ENCODE measurements around the gene AFP. TPM values are rescaled to one million over a fixed set of nuclear protein-coding genes. Genes with fewer than 3 reads are reported as not detected.

The AFP gene
- total and polyA plus RNA-seq, 2 of the 13 experiments (the other 11 are each of a cell fraction or from before 2014, with no cell fraction given) = 9,434 to 13,105 TPM

DNA sequence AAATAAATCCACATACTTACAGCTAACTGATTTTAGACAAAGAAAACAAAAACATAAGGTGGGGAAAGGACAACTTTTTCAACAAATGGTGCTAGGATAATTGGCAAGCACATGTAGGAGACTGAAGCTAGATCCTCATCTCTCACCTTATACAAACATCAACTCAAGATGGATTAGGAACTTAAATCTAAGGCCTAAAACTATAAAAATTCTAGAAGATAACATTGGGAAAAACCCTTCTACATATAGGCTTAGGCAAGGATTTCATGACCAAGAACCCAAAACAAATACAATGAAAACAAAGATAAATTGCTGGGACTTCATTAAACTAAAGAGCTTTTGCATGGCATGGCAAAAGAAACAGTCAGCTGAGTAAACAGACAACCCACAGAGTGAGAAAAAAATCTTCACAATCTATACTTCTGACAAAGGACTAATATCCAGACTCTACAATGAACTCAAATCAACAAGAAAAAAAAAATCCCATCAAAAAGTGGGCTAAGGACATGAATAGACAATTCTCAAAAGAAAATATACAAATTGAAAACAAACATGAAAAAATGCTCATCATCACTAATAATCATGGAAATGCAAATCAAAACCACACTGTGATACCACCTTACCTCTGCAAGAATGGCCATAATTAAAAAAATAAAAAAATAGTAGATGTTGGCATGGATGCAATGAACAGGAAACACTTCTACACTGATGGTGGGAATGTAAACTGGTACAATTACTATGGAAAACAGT, 14.1 kb upstream of the AFP start (continued):
- TF ChIP-seq ZNF816 (CRISPR knock-in tag; IDR thresholded peaks at IDR 0.05; ENCODE audit: borderline replicate concordance) (peak; percentile 32; the same call in 1 of the 2 replicates), MLX (CRISPR knock-in tag; IDR thresholded peaks at IDR 0.05) (no peak), IRX3 (CRISPR knock-in tag; IDR thresholded peaks at IDR 0.05; ENCODE audit: borderline replicate concordance, low read depth) (peak; percentile 65; the same call in 1 of the 2 replicates), KLF16 (CRISPR knock-in tag; IDR thresholded peaks at IDR 0.05) (peak in 1 of 2 experiments; percentile 10; a peak in 1 of 4 replicates), WIZ (CRISPR knock-in tag; IDR thresholded peaks at IDR 0.05) (no peak), ZMYM3 (CRISPR knock-in tag; IDR thresholded peaks at IDR 0.05) (no peak), REPIN1 (CRISPR knock-in tag; IDR thresholded peaks at IDR 0.05; ENCODE audit: borderline replicate concordance, low read depth) (peak; percentile 59; the same call in 1 of the 2 replicates), ZNF160 (CRISPR knock-in tag; IDR thresholded peaks at IDR 0.05) (peak; percentile 81; the same call in 1 of the 2 replicates), CREM (IDR thresholded peaks at IDR 0.05) (0 out of 2 replicates have a peak, but pooled peaks have one; percentile 20), CREM (CRISPR knock-in tag; IDR thresholded peaks at IDR 0.05) (no peak), HNF1A (IDR thresholded peaks at IDR 0.05; ENCODE audit: low read depth) (0 out of 2 replicates have a peak, but pooled peaks have one; percentile 24), HNF1A (CRISPR knock-in tag; IDR thresholded peaks at IDR 0.05; ENCODE audit: borderline replicate concordance) (peak; percentile 17; the same call in 1 of the 2 replicates), CBFB (CRISPR knock-in tag; IDR thresholded peaks at IDR 0.05) (peak; percentile 3; the same call in 1 of the 2 replicates), ZMAT3 (CRISPR knock-in tag; conservative IDR thresholded peaks at IDR 0.05) (no peak)
- TF ChIP-seq, protein P1, sequence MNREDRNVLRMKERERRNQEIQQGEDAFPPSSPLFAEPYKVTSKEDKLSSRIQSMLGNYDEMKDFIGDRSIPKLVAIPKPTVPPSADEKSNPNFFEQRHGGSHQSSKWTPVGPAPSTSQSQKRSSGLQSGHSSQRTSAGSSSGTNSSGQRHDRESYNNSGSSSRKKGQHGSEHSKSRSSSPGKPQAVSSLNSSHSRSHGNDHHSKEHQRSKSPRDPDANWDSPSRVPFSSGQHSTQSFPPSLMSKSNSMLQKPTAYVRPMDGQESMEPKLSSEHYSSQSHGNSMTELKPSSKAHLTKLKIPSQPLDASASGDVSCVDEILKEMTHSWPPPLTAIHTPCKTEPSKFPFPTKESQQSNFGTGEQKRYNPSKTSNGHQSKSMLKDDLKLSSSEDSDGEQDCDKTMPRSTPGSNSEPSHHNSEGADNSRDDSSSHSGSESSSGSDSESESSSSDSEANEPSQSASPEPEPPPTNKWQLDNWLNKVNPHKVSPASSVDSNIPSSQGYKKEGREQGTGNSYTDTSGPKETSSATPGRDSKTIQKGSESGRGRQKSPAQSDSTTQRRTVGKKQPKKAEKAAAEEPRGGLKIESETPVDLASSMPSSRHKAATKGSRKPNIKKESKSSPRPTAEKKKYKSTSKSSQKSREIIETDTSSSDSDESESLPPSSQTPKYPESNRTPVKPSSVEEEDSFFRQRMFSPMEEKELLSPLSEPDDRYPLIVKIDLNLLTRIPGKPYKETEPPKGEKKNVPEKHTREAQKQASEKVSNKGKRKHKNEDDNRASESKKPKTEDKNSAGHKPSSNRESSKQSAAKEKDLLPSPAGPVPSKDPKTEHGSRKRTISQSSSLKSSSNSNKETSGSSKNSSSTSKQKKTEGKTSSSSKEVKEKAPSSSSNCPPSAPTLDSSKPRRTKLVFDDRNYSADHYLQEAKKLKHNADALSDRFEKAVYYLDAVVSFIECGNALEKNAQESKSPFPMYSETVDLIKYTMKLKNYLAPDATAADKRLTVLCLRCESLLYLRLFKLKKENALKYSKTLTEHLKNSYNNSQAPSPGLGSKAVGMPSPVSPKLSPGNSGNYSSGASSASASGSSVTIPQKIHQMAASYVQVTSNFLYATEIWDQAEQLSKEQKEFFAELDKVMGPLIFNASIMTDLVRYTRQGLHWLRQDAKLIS (CRISPR knock-in tag; IDR thresholded peaks at IDR 0.05) = peak; percentile 84
- TF ChIP-seq, protein P2, sequence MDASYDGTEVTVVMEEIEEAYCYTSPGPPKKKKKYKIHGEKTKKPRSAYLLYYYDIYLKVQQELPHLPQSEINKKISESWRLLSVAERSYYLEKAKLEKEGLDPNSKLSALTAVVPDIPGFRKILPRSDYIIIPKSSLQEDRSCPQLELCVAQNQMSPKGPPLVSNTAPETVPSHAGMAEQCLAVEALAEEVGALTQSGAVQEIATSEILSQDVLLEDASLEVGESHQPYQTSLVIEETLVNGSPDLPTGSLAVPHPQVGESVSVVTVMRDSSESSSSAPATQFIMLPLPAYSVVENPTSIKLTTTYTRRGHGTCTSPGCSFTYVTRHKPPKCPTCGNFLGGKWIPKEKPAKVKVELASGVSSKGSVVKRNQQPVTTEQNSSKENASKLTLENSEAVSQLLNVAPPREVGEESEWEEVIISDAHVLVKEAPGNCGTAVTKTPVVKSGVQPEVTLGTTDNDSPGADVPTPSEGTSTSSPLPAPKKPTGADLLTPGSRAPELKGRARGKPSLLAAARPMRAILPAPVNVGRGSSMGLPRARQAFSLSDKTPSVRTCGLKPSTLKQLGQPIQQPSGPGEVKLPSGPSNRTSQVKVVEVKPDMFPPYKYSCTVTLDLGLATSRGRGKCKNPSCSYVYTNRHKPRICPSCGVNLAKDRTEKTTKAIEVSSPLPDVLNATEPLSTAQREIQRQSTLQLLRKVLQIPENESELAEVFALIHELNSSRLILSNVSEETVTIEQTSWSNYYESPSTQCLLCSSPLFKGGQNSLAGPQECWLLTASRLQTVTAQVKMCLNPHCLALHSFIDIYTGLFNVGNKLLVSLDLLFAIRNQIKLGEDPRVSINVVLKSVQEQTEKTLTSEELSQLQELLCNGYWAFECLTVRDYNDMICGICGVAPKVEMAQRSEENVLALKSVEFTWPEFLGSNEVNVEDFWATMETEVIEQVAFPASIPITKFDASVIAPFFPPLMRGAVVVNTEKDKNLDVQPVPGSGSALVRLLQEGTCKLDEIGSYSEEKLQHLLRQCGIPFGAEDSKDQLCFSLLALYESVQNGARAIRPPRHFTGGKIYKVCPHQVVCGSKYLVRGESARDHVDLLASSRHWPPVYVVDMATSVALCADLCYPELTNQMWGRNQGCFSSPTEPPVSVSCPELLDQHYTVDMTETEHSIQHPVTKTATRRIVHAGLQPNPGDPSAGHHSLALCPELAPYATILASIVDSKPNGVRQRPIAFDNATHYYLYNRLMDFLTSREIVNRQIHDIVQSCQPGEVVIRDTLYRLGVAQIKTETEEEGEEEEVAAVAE (CRISPR knock-in tag; IDR thresholded peaks at IDR 0.05; ENCODE audit: borderline replicate concordance) = no peak
